GM12872 (cell line): ENCODE results near the gene COL2A1.

Experiments
- TF ChIP-seq, protein P1 (sequence below): IDR thresholded peaks from 3 replicates; pipeline ENCODE4 v1.5.1; 2011; ENCODE audit warnings: low read depth, mild to moderate bottlenecking, low read length, moderate library complexity; ENCODE audit not compliant: insufficient read depth

Gene COL2A1

DNA sequence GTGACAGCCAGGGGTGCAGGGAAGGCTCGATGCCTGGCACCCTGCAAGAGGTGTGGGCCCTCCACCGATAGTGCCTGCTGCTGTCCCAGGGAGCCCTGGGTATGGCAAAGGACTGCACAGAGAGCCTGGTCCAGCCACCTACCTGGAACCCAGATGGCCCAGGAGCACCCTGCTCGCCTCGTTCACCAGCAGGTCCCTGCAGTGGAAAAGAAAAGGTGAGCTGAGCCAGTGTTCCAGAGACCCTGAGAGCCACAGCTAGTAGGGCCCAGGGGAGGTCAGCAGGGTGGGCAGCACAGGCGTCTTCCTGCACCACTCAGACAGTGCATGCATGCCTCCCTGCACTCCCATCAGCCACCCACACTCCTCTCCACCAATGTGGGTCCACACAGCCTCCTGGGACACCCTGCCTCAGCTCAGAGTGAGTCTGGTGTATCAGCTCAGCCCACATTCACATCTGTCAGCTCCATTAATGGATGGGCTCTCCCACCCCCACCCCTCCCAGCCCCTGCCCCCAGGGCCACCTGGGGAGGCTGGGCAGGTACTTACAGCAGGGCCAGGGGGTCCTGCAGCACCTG lies 20.6 kb downstream of the COL2A1 start:
- TF ChIP-seq, protein P1, sequence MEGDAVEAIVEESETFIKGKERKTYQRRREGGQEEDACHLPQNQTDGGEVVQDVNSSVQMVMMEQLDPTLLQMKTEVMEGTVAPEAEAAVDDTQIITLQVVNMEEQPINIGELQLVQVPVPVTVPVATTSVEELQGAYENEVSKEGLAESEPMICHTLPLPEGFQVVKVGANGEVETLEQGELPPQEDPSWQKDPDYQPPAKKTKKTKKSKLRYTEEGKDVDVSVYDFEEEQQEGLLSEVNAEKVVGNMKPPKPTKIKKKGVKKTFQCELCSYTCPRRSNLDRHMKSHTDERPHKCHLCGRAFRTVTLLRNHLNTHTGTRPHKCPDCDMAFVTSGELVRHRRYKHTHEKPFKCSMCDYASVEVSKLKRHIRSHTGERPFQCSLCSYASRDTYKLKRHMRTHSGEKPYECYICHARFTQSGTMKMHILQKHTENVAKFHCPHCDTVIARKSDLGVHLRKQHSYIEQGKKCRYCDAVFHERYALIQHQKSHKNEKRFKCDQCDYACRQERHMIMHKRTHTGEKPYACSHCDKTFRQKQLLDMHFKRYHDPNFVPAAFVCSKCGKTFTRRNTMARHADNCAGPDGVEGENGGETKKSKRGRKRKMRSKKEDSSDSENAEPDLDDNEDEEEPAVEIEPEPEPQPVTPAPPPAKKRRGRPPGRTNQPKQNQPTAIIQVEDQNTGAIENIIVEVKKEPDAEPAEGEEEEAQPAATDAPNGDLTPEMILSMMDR = no peak

DNA sequence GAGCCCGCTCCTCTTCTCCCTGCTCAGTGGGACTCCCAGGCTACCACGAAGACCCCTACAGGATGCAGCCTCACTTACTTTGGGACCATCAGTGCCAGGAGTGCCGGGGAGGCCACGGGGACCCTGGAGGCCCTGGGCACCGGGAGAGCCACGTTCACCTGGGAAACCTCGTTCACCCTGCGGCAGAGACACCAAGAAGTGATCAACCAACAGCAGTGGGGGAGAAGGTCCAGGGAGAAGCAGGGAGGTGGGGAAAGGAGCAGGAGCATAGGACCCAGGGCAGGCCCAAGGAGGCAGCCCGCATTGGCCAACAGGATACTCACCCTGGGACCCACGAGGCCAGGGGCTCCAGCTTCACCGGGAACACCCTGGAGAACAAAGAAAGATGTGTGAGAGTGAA lies 21.5 kb downstream of the COL2A1 start:
- TF ChIP-seq, protein P1 = no peak

DNA sequence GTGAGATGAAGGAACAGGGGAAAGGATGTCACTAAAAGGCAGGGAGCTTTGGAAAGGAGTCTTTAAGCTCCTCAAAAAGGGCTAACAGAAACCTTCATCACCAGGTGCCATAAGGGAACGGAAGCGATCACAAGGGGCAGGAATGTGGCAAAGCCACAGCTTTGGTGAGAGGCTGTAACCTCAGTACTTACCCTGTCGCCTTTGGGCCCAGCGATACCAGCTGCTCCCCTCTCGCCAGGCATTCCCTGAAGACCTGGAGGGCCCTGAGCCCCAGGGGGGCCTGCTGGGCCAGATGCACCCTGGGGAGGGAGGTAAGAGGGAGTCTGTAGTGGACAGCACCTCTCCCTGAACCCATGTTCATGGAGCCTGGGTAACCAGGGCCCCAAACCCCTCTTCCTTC lies 22.0 kb downstream of the COL2A1 start:
- TF ChIP-seq, protein P1 = no peak

DNA sequence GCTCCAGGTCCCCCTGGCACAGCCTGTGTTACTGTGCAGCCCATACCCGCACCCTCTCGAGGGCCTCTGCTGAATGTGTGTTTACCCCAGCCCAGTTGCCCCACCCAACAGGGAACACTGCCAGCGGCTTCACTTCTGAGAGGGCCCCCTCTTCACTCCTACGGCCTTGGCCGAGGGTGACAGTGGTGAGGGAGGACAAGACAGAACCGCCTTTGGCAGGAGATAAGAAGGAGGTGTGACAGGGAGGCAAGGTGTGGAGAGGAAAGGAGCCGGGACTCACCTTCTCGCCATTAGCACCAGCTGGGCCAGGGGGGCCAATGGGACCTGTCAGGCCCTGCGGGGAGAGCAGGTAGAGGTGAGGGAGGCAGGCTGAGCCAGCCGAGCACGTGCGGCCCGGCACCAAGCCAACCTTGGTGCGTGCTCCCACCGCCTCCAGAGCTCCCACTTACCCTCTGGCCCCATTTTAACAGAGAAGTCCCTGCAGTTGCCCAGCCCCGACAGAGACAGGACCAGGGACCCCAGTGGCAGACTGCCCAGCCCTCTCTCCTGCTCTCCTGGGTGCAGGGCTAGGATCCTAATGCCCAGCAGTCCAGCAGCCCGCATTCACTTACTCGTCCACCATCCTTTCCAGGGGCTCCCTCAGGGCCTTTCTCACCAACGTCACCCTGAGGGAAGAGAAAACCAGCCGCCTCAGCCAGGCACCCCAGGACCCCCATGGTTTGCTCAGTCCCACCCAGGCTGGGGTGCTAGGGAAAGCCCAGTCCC lies 22.6 kb downstream of the COL2A1 start:
- TF ChIP-seq, protein P1 = no peak

DNA sequence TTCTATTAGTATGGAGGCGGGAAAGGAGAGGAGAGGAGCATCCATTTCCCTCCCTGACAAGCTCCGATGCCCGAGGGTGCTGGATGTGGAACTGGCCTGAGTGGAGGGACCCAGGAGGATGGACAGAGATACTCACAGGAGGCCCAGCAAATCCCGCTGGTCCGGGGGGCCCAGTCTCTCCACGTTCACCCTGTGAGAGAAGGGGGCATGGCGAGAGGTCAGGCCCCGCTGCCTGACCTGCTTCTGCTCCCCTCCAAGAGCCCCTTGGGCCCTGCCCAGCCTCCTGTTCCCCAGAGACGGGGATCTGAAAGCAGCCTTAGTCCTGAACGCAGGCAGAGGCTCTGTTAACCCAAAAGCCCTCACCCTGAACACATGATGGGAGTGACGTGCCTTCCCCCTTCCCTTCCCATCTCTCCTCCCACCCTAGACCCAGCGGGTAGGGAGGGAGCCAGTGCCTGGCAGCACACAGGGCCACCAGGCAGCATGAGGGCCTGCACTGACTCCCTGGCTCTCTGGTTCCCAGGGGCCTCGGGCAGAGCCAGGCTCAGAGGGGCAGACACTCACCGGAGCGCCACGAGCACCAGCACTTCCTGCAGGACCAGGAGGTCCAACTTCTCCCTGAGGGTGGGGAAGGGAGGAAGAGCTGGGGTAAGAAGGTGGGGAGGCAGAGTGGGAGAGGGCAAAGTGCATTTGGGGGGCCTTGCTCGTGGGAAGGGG lies 23.3 kb downstream of the COL2A1 start:
- TF ChIP-seq, protein P1 = no peak

DNA sequence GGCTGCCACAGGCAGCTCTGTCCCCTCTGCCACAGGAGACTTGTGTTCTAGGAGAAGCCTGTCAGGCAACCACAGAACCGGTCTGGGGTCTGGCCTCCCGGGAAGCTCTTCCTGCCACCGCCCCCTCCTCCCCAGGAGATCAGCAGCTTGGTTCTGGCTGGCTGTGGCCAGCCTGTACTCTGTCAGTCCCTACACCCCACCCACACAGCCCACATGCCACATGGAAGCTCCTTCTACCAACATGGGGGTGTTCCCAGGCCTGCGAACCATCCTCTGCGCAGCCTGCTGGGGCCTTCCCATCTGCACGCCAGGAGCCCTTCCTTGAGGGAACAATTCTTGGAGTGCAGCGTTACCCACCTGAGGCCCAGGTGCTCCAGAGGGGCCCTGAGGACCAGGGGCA lies 24.1 kb downstream of the COL2A1 start:
- TF ChIP-seq, protein P1 = no peak

DNA sequence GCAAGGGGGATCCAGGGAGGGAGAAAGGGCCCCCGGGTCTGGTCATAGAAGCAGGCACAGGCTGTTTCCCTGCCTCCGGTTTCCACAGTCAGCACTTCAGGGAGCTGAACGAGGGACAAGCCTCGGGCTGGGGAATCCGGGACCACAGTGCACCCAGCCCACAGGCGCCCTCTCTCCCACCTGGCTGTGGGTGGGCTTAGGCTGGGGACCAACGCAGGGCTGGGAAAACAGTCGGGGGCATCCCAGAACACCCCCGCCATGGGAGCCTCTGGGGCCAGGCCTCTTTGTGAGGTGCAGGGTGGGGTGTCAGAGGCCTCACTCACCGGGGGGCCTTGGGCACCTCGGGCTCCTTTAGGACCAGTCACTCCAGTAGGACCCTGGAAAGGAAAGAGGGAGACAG lies 24.6 kb downstream of the COL2A1 start:
- TF ChIP-seq, protein P1 = no peak
